Gastroesophageal sphincter (tissue), 3 donors: ENCODE measurements around the gene ANG.

Experiments
- EP300 ChIP-seq: sonication (generic); formaldehyde crosslinking; IDR thresholded peaks from one replicate; pipeline ENCODE4 v1.6.1; 2017; ENCODE audit warnings: antibody characterized with exemption, mild to moderate bottlenecking
- POLR2A ChIP-seq, 2 donors: fragments of 450-650 bp; IDR thresholded peaks; one replicate each; pipeline ENCODE4 v1.6.1; 2017; ENCODE audit warnings: antibody characterized with exemption in 2 of 2, mild to moderate bottlenecking in 2 of 2, moderate library complexity in 1 of 2
- POLR2AphosphoS5 ChIP-seq: sonication (generic); formaldehyde crosslinking; IDR thresholded peaks from one replicate; pipeline ENCODE4 v1.6.1; 2017; ENCODE audit warnings: antibody characterized with exemption
- TF ChIP-seq, protein P1 (sequence below), 4 experiments: fragments of 200-600 bp in 2 of 4; fragments of 450-650 bp in 2 of 4; sonication (generic) in 1 of 4; IDR thresholded peaks; one replicate each; pipeline ENCODE4 v1.5.1; 2017 to 2019; ENCODE audit warnings: antibody characterized with exemption in 4 of 4, mild to moderate bottlenecking in 2 of 4, moderate library complexity in 2 of 4

DNA sequence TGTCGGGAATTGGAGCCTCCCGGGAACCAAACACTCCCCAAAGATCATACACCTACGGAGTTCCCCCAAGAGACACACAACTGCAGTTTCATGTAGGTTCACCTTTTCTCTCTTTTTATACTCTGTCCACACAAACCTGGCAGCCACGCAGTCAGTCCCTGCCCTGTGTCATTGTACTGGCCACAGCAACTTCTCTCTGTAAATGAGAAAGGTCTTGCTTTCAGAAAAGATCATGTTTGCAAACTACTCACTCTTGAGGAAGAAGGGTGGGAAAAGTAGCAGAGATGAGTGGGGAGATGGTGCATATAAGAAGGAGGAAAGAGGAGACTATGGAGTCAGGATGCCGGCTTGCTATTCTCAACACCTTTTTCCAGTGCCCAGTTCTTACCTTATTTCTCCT is 10.4 kb downstream of the ANG start:
- TF ChIP-seq EP300 (no peak), POLR2A (IDR thresholded peaks at IDR 0.05) (no peak), POLR2AphosphoS5 (no peak)
- TF ChIP-seq, protein P1, sequence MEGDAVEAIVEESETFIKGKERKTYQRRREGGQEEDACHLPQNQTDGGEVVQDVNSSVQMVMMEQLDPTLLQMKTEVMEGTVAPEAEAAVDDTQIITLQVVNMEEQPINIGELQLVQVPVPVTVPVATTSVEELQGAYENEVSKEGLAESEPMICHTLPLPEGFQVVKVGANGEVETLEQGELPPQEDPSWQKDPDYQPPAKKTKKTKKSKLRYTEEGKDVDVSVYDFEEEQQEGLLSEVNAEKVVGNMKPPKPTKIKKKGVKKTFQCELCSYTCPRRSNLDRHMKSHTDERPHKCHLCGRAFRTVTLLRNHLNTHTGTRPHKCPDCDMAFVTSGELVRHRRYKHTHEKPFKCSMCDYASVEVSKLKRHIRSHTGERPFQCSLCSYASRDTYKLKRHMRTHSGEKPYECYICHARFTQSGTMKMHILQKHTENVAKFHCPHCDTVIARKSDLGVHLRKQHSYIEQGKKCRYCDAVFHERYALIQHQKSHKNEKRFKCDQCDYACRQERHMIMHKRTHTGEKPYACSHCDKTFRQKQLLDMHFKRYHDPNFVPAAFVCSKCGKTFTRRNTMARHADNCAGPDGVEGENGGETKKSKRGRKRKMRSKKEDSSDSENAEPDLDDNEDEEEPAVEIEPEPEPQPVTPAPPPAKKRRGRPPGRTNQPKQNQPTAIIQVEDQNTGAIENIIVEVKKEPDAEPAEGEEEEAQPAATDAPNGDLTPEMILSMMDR (IDR thresholded peaks at IDR 0.05), result no peak
